DMS114 treated with DMSO at 0.1 percent for 48 hours (cell line): Measurements from ENCODE around the gene DNAI2.

ENCODE experiments used
- DNase-seq: peaks from one replicate; lab custom pipeline; 2025; ENCODE audit not compliant: unreplicated experiment; lab: John Stamatoyannopoulos, UW

Gene DNAI2

GRCh38 chr17:74359916-74360315, 85.9 kb downstream of the DNAI2 start:
- no peak for DNase-seq

- DNase-seq: no peak
These were observed 86.8 kb downstream of the DNAI2 start for GRCh38 chr17:74360899-74361229.

- DNase-seq: no peak
These were observed 87.4 kb downstream of the DNAI2 start, which contains the start of gene BTBD17 for GRCh38 chr17:74361230-74362068. Gene BTBD17, minus strand, starts transcription at chr17:74361868. Its CDS starts 49 bp downstream, at chr17:74361819.

GRCh38 chr17:74362069-74362405, 88.0 kb downstream of the DNAI2 start:
- DNase-seq: no peak

- DNase-seq: no peak
These were observed 88.9 kb downstream of the DNAI2 start for GRCh38 chr17:74362810-74363498.
